ENCODE results near the gene CTCF. TPM values are rescaled to one million over a fixed set of nuclear protein-coding genes. Genes with fewer than 3 reads are reported as not detected.
"Not testable (repeated sequence)": the region's sequence is repeated elsewhere in the genome, so short reads cannot be mapped to it uniquely, and the experiment has no call there.

The CTCF gene
- total RNA-seq, 5 donors from 2014 or later (not counting 1 experiment from before 2014, with no cell fraction given) = 55.3 to 69.0 (median 64.0) TPM

DNA sequence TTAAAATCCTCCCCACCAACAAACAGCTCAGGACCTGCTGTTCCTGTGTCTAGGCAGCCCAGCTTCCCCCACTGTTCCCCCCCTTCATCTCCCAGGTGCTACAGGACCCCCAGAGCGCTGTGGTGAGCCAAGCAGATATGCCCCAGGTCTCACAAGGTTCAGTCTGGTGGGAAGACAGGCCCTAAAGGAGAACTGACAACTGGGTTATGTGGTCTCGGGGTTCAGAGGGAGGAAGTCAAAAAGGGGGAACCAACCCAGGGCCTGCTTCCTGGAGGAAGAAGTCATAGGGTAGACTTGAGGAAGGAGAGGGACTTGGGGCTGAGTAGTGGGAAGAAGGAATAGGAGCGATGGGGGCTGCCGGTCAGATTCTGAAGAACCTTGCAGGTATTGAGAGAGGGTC, 31.1 kb upstream of the CTCF start:
- Histone ChIP-seq H3K36me3 (ENCODE audit: control insufficient read depth in 2 of 2, extremely low read depth in 1 of 2, insufficient read depth in 1 of 2, low read length in 1 of 2) (no peaks in the 10 kb centered on the region), H3K9me3 (no peaks in the 10 kb centered on the region), H3K27me3 (replicated peaks in 1 of 2; ENCODE audit: control insufficient read depth in 2 of 2, extremely low read depth in 1 of 2, insufficient read depth in 2 of 2, low read length in 1 of 2) (peaks cover 0 to 36% of the 10 kb centered on the region in 2 experiments), H3K4me1 (ENCODE audit: control insufficient read depth in 1 of 2, extremely low read depth in 1 of 2, insufficient read depth in 2 of 2, low read length in 2 of 2) (peaks cover 8 to 35% of the 10 kb centered on the region in 2 experiments), H3K4me3 (ENCODE audit: control insufficient read depth in 1 of 2, extremely low read depth in 1 of 2, low read length in 1 of 2) (no peak overlapping the region), H3K27ac (ENCODE audit: low read length) (no peak overlapping the region)
- no peaks in the 10 kb centered on the region for H3K9me3 Mint-ChIP-seq
- 67% methylated on average over 3 of the region's 4 CpGs for WGBS (ENCODE audit: insufficient coverage)
- DNase-seq (peak in 1 of 35 experiments; percentile 42), ATAC-seq (replicated peaks in 1 of 4) (no peak)
- H3K36me3 Mint-ChIP-seq = no peaks in the 10 kb centered on the region
- peak overlapping the region in 1 of 2 donors; percentile 57 for H3K27ac Mint-ChIP-seq
- peaks cover 21 to 42% (median 40%) of the 10 kb centered on the region in 3 donors for H3K4me1 Mint-ChIP-seq
- ChIA-PET POLR2A (interaction anchor here in 1 of 2 donors (0.6 kb wide), 1 partner anchor 1634 kb away, joined by 7 read pairs; no protein-coding TSS in a partner anchor), CTCF (interaction anchor here in 1 of 2 donors (0.6 to 1.7 kb wide), 3 partner anchors 10 to 114 kb away, joined by 3 to 5 read pairs (median 3); partner anchors contain the start of gene CARMIL2)
- H3K4me3 Mint-ChIP-seq = peak overlapping the region in 2 of 3 donors; percentile 52 to 80
- H3K27me3 Mint-ChIP-seq = peaks cover 14 to 18% of the 10 kb centered on the region in 2 donors

- DNase-seq (no peak), ATAC-seq (replicated peaks in 1 of 4) (no peak)
- peaks cover 14 to 18% of the 10 kb centered on the region in 2 donors for H3K27me3 Mint-ChIP-seq
- H3K4me3 ChIP-seq (ENCODE audit: control insufficient read depth in 1 of 2, extremely low read depth in 1 of 2, low read length in 1 of 2) = no peak overlapping the region
- peaks cover 28 to 52% (median 49%) of the 10 kb centered on the region in 3 donors for H3K4me1 Mint-ChIP-seq
- no peaks in the 10 kb centered on the region for H3K9me3 Mint-ChIP-seq
- ChIA-PET POLR2A (interaction anchor here in 1 of 2 donors (0.6 kb wide), 1 partner anchor 20 kb away, joined by 13 read pairs; no protein-coding TSS in a partner anchor), CTCF (interaction anchor here (0.6 to 1.6 kb wide), 7 partner anchors 9 to 243 kb away, joined by 3 to 10 read pairs (median 4); partner anchors contain the start of gene ATP6V0D1 (in 1 of the 2))
- no peak overlapping the region for H3K27ac ChIP-seq (ENCODE audit: low read length)
- H3K9me3 ChIP-seq = no peaks in the 10 kb centered on the region
- H3K36me3 Mint-ChIP-seq = no peaks in the 10 kb centered on the region
- no peaks in the 10 kb centered on the region for H3K36me3 ChIP-seq (ENCODE audit: control insufficient read depth in 2 of 2, extremely low read depth in 1 of 2, insufficient read depth in 1 of 2, low read length in 1 of 2)
- peaks cover 8 to 46% of the 10 kb centered on the region in 2 experiments for H3K4me1 ChIP-seq (ENCODE audit: control insufficient read depth in 1 of 2, extremely low read depth in 1 of 2, insufficient read depth in 2 of 2, low read length in 2 of 2)
- H3K27me3 ChIP-seq (replicated peaks in 1 of 2; ENCODE audit: control insufficient read depth in 2 of 2, extremely low read depth in 1 of 2, insufficient read depth in 2 of 2, low read length in 1 of 2) = peaks cover 0 to 38% of the 10 kb centered on the region in 2 experiments
- no peak overlapping the region for H3K4me3 Mint-ChIP-seq
- H3K27ac Mint-ChIP-seq = no peak overlapping the region
- 76% methylated on average over 9 of the region's 9 CpGs for WGBS (ENCODE audit: insufficient coverage)
Observed at GRCh38 chr16:67533024-67533560, 29.2 kb upstream of the CTCF start.

DNA sequence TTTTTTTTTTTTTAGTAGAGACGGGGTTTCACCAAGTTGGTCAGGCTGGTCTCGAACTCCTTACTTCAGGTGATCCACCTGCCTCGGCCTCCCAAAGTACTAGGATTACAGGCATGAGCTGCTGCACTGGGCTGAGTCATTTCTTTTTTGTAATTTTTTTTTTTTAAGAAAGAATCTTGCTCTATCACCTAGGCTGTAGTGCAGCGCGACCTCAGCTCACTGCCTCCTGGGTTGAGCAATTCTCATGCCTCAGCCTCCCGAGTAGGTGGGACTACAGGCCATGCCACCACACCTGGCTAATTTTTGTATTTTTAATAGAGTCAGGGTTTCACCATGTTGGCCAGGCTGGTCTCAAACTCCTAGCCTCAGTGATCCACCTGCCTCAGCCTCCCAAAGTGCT, 28.3 kb upstream of the CTCF start:
- H3K27ac ChIP-seq (ENCODE audit: low read length); H3K9me3 ChIP-seq; H3K36me3 Mint-ChIP-seq; H3K27ac Mint-ChIP-seq; H3K4me3 Mint-ChIP-seq; H3K36me3 ChIP-seq (ENCODE audit: control insufficient read depth in 2 of 2, extremely low read depth in 1 of 2, insufficient read depth in 1 of 2, low read length in 1 of 2); DNase-seq; H3K4me3 ChIP-seq (ENCODE audit: control insufficient read depth in 1 of 2, extremely low read depth in 1 of 2, low read length in 1 of 2); H3K9me3 Mint-ChIP-seq; ATAC-seq (replicated peaks in 1 of 4): not testable (repeated sequence)
- Mint-ChIP-seq H3K4me1 (peaks cover 33 to 55% (median 53%) of the 10 kb centered on the region in 3 donors), H3K27me3 (peaks cover 14 to 18% of the 10 kb centered on the region in 2 donors)
- ChIA-PET POLR2A (interaction anchor here in 1 of 2 donors (0.6 kb wide), 1 partner anchor 19 kb away, joined by 13 read pairs; no protein-coding TSS in a partner anchor), CTCF (interaction anchor here (0.7 to 0.9 kb wide), 3 partner anchors 11 to 32 kb away, joined by 4 to 11 read pairs (median 4); no protein-coding TSS in a partner anchor)
- peaks cover 8 to 48% of the 10 kb centered on the region in 2 experiments for H3K4me1 ChIP-seq (ENCODE audit: control insufficient read depth in 1 of 2, extremely low read depth in 1 of 2, insufficient read depth in 2 of 2, low read length in 2 of 2)
- WGBS (ENCODE audit: insufficient coverage) = no CpG with 5 or more reads among the region's 6 CpGs
- H3K27me3 ChIP-seq (replicated peaks in 1 of 2; ENCODE audit: control insufficient read depth in 2 of 2, extremely low read depth in 1 of 2, insufficient read depth in 2 of 2, low read length in 1 of 2) = peaks cover 0 to 34% of the 10 kb centered on the region in 2 experiments

GRCh38 chr16:67534431-67534830, 27.9 kb upstream of the CTCF start:
- H3K4me3 ChIP-seq (ENCODE audit: control insufficient read depth in 1 of 2, extremely low read depth in 1 of 2, low read length in 1 of 2) = no peak overlapping the region
- Mint-ChIP-seq H3K36me3 (no peaks in the 10 kb centered on the region), H3K4me1 (peaks cover 35 to 59% (median 57%) of the 10 kb centered on the region in 3 donors), H3K9me3 (no peaks in the 10 kb centered on the region), H3K4me3 (no peak overlapping the region), H3K27ac (no peak overlapping the region), H3K27me3 (peaks cover 14 to 18% of the 10 kb centered on the region in 2 donors)
- H3K36me3 ChIP-seq (ENCODE audit: control insufficient read depth in 2 of 2, extremely low read depth in 1 of 2, insufficient read depth in 1 of 2, low read length in 1 of 2) = no peaks in the 10 kb centered on the region
- POLR2A ChIA-PET = no interaction called here
- H3K27ac ChIP-seq (ENCODE audit: low read length) = no peak overlapping the region
- CTCF ChIA-PET = interaction anchor here (0.7 to 0.9 kb wide), 3 partner anchors 11 to 32 kb away, joined by 4 to 11 read pairs (median 4); no protein-coding TSS in a partner anchor
- DNase-seq (no peak), ATAC-seq (replicated peaks in 1 of 4) (no peak)
- peaks cover 5 to 48% of the 10 kb centered on the region in 2 experiments for H3K4me1 ChIP-seq (ENCODE audit: control insufficient read depth in 1 of 2, extremely low read depth in 1 of 2, insufficient read depth in 2 of 2, low read length in 2 of 2)
- H3K27me3 ChIP-seq (replicated peaks in 1 of 2; ENCODE audit: control insufficient read depth in 2 of 2, extremely low read depth in 1 of 2, insufficient read depth in 2 of 2, low read length in 1 of 2) = peaks cover 0 to 30% of the 10 kb centered on the region in 2 experiments
- H3K9me3 ChIP-seq = no peaks in the 10 kb centered on the region

GRCh38 chr16:67535201-67535600, 27.1 kb upstream of the CTCF start:
- 91% methylated on average over 2 of the region's 2 CpGs for WGBS (ENCODE audit: insufficient coverage)
- CTCF ChIA-PET = interaction anchor here in 1 of 2 donors (1.0 kb wide), 1 partner anchor 11 kb away, joined by 6 read pairs; no protein-coding TSS in a partner anchor

GRCh38 chr16:67537270-67537635, 25.1 kb upstream of the CTCF start:
- Histone ChIP-seq H3K4me3 (ENCODE audit: control insufficient read depth in 1 of 2, extremely low read depth in 1 of 2, low read length in 1 of 2) (peak overlapping the region; percentile 61 to 94), H3K36me3 (ENCODE audit: control insufficient read depth in 2 of 2, extremely low read depth in 1 of 2, insufficient read depth in 1 of 2, low read length in 1 of 2) (peaks cover 4 to 17% of the 10 kb centered on the region in 2 donors), H3K9me3 (no peaks in the 10 kb centered on the region), H3K27me3 (replicated peaks in 1 of 2; ENCODE audit: control insufficient read depth in 2 of 2, extremely low read depth in 1 of 2, insufficient read depth in 2 of 2, low read length in 1 of 2) (peaks cover 0 to 5% of the 10 kb centered on the region in 2 experiments), H3K27ac (ENCODE audit: low read length) (peak overlapping the region; percentile 84), H3K4me1 (ENCODE audit: control insufficient read depth in 1 of 2, extremely low read depth in 1 of 2, insufficient read depth in 2 of 2, low read length in 2 of 2) (peaks cover 0 to 36% of the 10 kb centered on the region in 2 experiments)
- CTCF ChIA-PET = interaction anchor here in 1 of 2 donors (0.6 to 3.0 kb wide), 6 partner anchors 10 to 114 kb away, joined by 3 to 21 read pairs (median 4); no protein-coding TSS in a partner anchor
- DNase-seq (peak in 14 of 35 experiments; percentile 20 to 69 (median 34)), ATAC-seq (replicated peaks in 1 of 4) (peak; percentile 48 to 58 (median 55))
- WGBS (ENCODE audit: insufficient coverage) = under 1% methylated on average over 32 of the region's 32 CpGs
- H3K4me1 Mint-ChIP-seq = peaks cover 33 to 62% (median 53%) of the 10 kb centered on the region in 3 donors
- H3K27me3 Mint-ChIP-seq = no peaks in the 10 kb centered on the region
- peak overlapping the region; percentile 78 to 86 for H3K27ac Mint-ChIP-seq
- H3K9me3 Mint-ChIP-seq = no peaks in the 10 kb centered on the region
- POLR2A ChIA-PET = interaction anchor here in 1 of 2 donors (0.5 to 0.6 kb wide), 3 partner anchors 16 to 463 kb away, joined by 3 to 5 read pairs (median 3); no protein-coding TSS in a partner anchor
- peaks cover 7% of the 10 kb centered on the region for H3K36me3 Mint-ChIP-seq
- peak overlapping the region; percentile 73 to 86 (median 78) for H3K4me3 Mint-ChIP-seq

More at GRCh38 chr16:67535201-67535600, 27.1 kb upstream of the CTCF start:
- Histone ChIP-seq H3K4me1 (ENCODE audit: control insufficient read depth in 1 of 2, extremely low read depth in 1 of 2, insufficient read depth in 2 of 2, low read length in 2 of 2) (peaks cover 2 to 41% of the 10 kb centered on the region in 2 experiments), H3K27me3 (replicated peaks in 1 of 2; ENCODE audit: control insufficient read depth in 2 of 2, extremely low read depth in 1 of 2, insufficient read depth in 2 of 2, low read length in 1 of 2) (peaks cover 0 to 22% of the 10 kb centered on the region in 2 experiments), H3K4me3 (ENCODE audit: control insufficient read depth in 1 of 2, extremely low read depth in 1 of 2, low read length in 1 of 2) (no peak overlapping the region), H3K36me3 (ENCODE audit: control insufficient read depth in 2 of 2, extremely low read depth in 1 of 2, insufficient read depth in 1 of 2, low read length in 1 of 2) (peaks cover 0 to 4% of the 10 kb centered on the region in 2 donors), H3K27ac (ENCODE audit: low read length) (no peak overlapping the region), H3K9me3 (no peaks in the 10 kb centered on the region)
- DNase-seq (no peak), ATAC-seq (replicated peaks in 1 of 4) (no peak)
- Mint-ChIP-seq H3K9me3 (no peaks in the 10 kb centered on the region), H3K27me3 (peaks cover 9 to 13% of the 10 kb centered on the region in 2 donors), H3K36me3 (no peaks in the 10 kb centered on the region), H3K27ac (peak overlapping the region; percentile 12 to 13), H3K4me3 (no peak overlapping the region), H3K4me1 (peaks cover 34 to 57% (median 55%) of the 10 kb centered on the region in 3 donors)
- POLR2A ChIA-PET = interaction anchor here in 1 of 2 donors (0.9 kb wide), 1 partner anchor 19 kb away, joined by 3 read pairs; no protein-coding TSS in a partner anchor

Data from T-cell (primary cell).